Measurements from ENCODE around the gene FBXL15.

DNA sequence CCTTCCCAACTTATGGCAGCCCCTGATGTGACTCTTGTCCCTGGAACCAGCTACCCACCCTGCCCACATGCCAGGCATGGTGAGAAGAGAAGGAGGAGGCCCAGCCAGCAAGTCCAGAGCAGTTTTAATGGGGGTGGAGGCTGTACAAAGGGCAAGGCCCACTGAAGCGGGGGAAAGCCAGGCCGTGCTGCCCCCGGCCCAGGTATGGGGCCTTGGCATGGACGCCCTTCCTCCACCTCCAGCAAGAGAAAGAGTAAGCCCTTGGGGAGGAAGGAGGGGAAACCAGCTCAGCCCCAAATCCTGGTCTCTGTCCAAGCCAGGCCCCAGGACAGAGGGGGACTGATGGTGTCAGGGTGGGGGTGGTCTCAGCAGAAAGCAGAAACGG, 18.1 kb upstream of the FBXL15 start:
- TF ChIP-seq, protein P1, sequence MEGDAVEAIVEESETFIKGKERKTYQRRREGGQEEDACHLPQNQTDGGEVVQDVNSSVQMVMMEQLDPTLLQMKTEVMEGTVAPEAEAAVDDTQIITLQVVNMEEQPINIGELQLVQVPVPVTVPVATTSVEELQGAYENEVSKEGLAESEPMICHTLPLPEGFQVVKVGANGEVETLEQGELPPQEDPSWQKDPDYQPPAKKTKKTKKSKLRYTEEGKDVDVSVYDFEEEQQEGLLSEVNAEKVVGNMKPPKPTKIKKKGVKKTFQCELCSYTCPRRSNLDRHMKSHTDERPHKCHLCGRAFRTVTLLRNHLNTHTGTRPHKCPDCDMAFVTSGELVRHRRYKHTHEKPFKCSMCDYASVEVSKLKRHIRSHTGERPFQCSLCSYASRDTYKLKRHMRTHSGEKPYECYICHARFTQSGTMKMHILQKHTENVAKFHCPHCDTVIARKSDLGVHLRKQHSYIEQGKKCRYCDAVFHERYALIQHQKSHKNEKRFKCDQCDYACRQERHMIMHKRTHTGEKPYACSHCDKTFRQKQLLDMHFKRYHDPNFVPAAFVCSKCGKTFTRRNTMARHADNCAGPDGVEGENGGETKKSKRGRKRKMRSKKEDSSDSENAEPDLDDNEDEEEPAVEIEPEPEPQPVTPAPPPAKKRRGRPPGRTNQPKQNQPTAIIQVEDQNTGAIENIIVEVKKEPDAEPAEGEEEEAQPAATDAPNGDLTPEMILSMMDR (IDR thresholded peaks at IDR 0.05) = no peak
- no peak for TF ChIP-seq EZH2 (IDR thresholded peaks at IDR 0.05; ENCODE audit: borderline replicate concordance, insufficient read depth, low read depth, low read length, poor library complexity, severe bottlenecking)

Data from B cell (primary cell).